Measurements from ENCODE around the gene RAVER2.
A peak's percentile ranks its signal among the peaks of the same experiment; 100 is the strongest.
"Not testable (repeated sequence)": the region's sequence is repeated elsewhere in the genome, so short reads cannot be mapped to it uniquely, and the experiment has no call there.

Gene RAVER2

GRCh38 chr1:64744492-64745180 lies at the start of gene RAVER2:
Gene RAVER2 (plus strand): TSS chr1:64745075. CDS start chr1:64745173, 98 bp downstream.
- peak; percentile 32 for DNase-seq (ENCODE audit: low read depth)

GRCh38 chr1:64696879-64697278 lies 48.0 kb upstream of the RAVER2 start:
- DNase-seq (ENCODE audit: low read depth), result no peak

GRCh38 chr1:64699327-64699726 lies 45.5 kb upstream of the RAVER2 start:
- no peak for DNase-seq (ENCODE audit: low read depth)

- no peak for DNase-seq (ENCODE audit: low read depth)
Measured at GRCh38 chr1:64701071-64701470, 43.8 kb upstream of the RAVER2 start.

- no peak for DNase-seq (ENCODE audit: low read depth)
Measured at GRCh38 chr1:64701886-64702285, 43.0 kb upstream of the RAVER2 start.

- not testable (repeated sequence) for DNase-seq (ENCODE audit: low read depth)
Measured at GRCh38 chr1:64702670-64703069, 42.2 kb upstream of the RAVER2 start.

GRCh38 chr1:64703600-64703999 lies 41.3 kb upstream of the RAVER2 start:
- DNase-seq (ENCODE audit: low read depth), result no peak

- no peak for DNase-seq (ENCODE audit: low read depth)
Measured at GRCh38 chr1:64705591-64705990, 39.3 kb upstream of the RAVER2 start.

GRCh38 chr1:64711266-64711665 lies 33.6 kb upstream of the RAVER2 start:
- DNase-seq (ENCODE audit: low read depth), result no peak

- DNase-seq (ENCODE audit: low read depth), result no peak
Measured at GRCh38 chr1:64712049-64712448, 32.8 kb upstream of the RAVER2 start.

- DNase-seq (ENCODE audit: low read depth), result no peak
Measured at GRCh38 chr1:64715186-64715585, 29.7 kb upstream of the RAVER2 start.

- DNase-seq (ENCODE audit: low read depth), result no peak
Measured at GRCh38 chr1:64721135-64721534, 23.7 kb upstream of the RAVER2 start.

- DNase-seq (ENCODE audit: low read depth), result no peak
Measured at GRCh38 chr1:64721576-64722145, 23.2 kb upstream of the RAVER2 start.

GRCh38 chr1:64727861-64728260 lies 17.0 kb upstream of the RAVER2 start:
- no peak for DNase-seq (ENCODE audit: low read depth)

- no peak for DNase-seq (ENCODE audit: low read depth)
Measured at GRCh38 chr1:64733581-64734286, 11.1 kb upstream of the RAVER2 start.

- DNase-seq (ENCODE audit: low read depth), result no peak
Measured at GRCh38 chr1:64734287-64734652, 10.6 kb upstream of the RAVER2 start.

- DNase-seq (ENCODE audit: low read depth), result not testable (repeated sequence)
Measured at GRCh38 chr1:64740687-64741086, 4.2 kb upstream of the RAVER2 start.

GRCh38 chr1:64743954-64744491 lies 852 bp upstream of the RAVER2 start:
- DNase-seq (ENCODE audit: low read depth), result no peak

GRCh38 chr1:64745181-64745985 lies 508 bp downstream of the RAVER2 start:
- no peak for DNase-seq (ENCODE audit: low read depth)

GRCh38 chr1:64745986-64746940 lies 1.4 kb downstream of the RAVER2 start:
- no peak for DNase-seq (ENCODE audit: low read depth)

GRCh38 chr1:64748222-64748621 lies 3.3 kb downstream of the RAVER2 start:
- no peak for DNase-seq (ENCODE audit: low read depth)

Measured in activated T-cell treated with anti-CD3 and anti-CD28 coated beads for 24 hours (primary cell).